ES-I3 (cell line): Measurements from ENCODE around the gene KPNB1.

Experiments used
- H3K36me3 ChIP-seq: 2 replicates; pipeline ENCODE4 v1.6.1; 2013; ENCODE audit warnings: mild to moderate bottlenecking, low read length, control low read depth, moderate library complexity; ENCODE audit not compliant: insufficient read depth
- H3K4me1 ChIP-seq: 2 replicates; pipeline ENCODE4 v1.6.1; 2013; ENCODE audit warnings: mild to moderate bottlenecking, control low read depth, low read length; ENCODE audit not compliant: insufficient read depth
- H3K9ac ChIP-seq: 2 replicates; pipeline ENCODE4 v1.6.1; 2013; ENCODE audit warnings: low read depth, mild to moderate bottlenecking, low read length, moderate library complexity
- H3K9me3 ChIP-seq: 2 replicates; pipeline ENCODE4 v1.6.1; 2013; ENCODE audit warnings: mild to moderate bottlenecking, low read length, moderate library complexity; ENCODE audit not compliant: control insufficient read depth, insufficient read depth

The KPNB1 gene

DNA sequence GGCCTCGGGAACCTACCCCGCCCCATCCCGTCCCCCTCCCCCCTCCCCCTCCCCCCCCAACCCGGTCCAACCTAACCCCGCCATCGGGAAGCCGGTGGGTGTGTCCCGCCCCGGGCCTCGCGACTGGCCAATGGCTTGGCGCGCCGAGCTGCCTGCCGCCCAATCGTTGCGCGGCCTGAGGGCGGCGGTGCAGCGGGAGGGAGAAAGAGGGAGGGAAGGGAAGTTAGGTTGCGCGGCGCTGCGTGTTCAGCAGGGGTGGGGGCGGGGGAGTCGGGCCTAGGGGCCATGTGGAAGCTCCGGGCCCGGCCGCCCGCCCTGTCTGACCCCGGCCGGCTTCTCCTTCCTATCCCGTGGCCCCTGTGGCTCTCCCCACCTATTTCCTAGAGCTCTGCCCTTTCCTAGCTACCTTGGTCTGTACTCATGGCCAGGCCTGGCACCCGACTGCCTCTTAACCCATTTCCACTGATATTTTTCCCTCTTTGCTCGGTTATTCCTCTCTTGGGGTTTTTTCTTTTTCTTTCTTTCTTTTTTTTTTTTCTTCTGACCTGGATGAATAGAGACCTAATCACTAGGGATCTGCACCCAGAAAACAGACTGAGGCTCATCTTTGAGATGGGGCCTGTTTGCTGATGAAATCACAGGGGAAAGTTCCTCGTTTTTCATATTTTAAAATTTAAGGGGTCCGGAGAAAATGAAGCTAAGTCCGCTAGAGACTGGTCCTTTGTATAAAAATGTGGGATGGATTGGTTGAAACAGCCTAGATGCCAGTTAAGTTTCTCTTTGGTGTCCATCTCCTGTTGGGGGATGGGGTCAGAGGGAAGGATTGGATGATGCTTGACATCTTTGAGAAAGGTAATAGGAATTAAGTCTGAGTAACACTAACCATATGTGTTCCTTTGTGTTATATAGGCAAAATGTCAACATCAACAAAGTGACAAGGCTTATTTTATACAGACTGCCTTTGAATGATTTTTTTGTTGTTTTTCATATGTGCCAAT lies 1.1 kb downstream of the KPNB1 start:
- peaks cover 43% of the 10 kb centered on the region for H3K36me3 ChIP-seq

DNA sequence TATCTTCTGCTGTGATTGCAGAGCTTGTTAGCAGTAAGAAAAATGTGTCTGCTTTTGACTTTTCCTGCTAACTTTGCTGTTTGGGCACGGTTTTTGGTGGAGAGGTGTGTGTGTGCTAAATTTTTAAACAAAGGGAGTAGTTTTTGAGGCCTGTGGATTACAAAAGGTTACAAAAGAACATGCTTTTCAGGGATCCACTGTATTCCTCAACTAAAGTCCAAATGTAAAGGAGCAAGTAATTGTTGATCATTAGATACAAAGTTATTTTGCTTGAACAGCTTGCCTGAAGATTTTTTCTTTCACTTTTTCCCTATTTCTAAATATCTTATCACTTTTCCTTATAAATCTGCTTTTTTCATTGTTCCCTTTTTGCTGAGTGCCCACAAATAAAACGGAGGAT lies 2.0 kb downstream of the KPNB1 start:
- H3K9me3 ChIP-seq = no peaks in the 10 kb centered on the region
- H3K36me3 ChIP-seq = peaks cover 52% of the 10 kb centered on the region
- no peak overlapping the region; the same call in 1 of the 2 replicates for H3K9ac ChIP-seq
- peaks cover 10% of the 10 kb centered on the region for H3K4me1 ChIP-seq

More for the DNA sequence above, 1.1 kb downstream of the KPNB1 start:
- Histone ChIP-seq H3K9ac (peak overlapping the region; percentile 80), H3K4me1 (peaks cover 10% of the 10 kb centered on the region), H3K9me3 (no peaks in the 10 kb centered on the region)

- Histone ChIP-seq H3K9ac (no peak overlapping the region), H3K36me3 (peaks cover 60% of the 10 kb centered on the region), H3K4me1 (peaks cover 10% of the 10 kb centered on the region), H3K9me3 (no peaks in the 10 kb centered on the region)
Measured at GRCh38 chr17:47652570-47652969, 2.9 kb downstream of the KPNB1 start.

GRCh38 chr17:47653442-47653841 lies 3.7 kb downstream of the KPNB1 start:
- Histone ChIP-seq H3K4me1 (peaks cover 10% of the 10 kb centered on the region), H3K9me3 (no peaks in the 10 kb centered on the region), H3K9ac (no peak overlapping the region), H3K36me3 (peaks cover 69% of the 10 kb centered on the region)

GRCh38 chr17:47654991-47655390 lies 5.3 kb downstream of the KPNB1 start:
- Histone ChIP-seq H3K9me3 (no peaks in the 10 kb centered on the region), H3K36me3 (peaks cover 76% of the 10 kb centered on the region), H3K4me1 (peaks cover 10% of the 10 kb centered on the region), H3K9ac (no peak overlapping the region)

- H3K36me3 ChIP-seq = peaks cover 73% of the 10 kb centered on the region
- H3K9me3 ChIP-seq = no peaks in the 10 kb centered on the region
- no peak overlapping the region for H3K9ac ChIP-seq
- H3K4me1 ChIP-seq = peaks cover 7% of the 10 kb centered on the region; the same call in 1 of the 2 replicates
Measured at GRCh38 chr17:47660064-47660492, 10.4 kb downstream of the KPNB1 start.

GRCh38 chr17:47663912-47664623 lies 14.3 kb downstream of the KPNB1 start:
- H3K9ac ChIP-seq = no peak overlapping the region
- peaks cover 10% of the 10 kb centered on the region; the same call in 1 of the 2 replicates for H3K4me1 ChIP-seq

GRCh38 chr17:47664624-47664941 lies 14.9 kb downstream of the KPNB1 start:
- Histone ChIP-seq H3K36me3 (peaks cover 68% of the 10 kb centered on the region), H3K4me1 (peaks cover 10% of the 10 kb centered on the region; the same call in 1 of the 2 replicates), H3K9me3 (no peaks in the 10 kb centered on the region), H3K9ac (no peak overlapping the region)

More at GRCh38 chr17:47663912-47664623, 14.3 kb downstream of the KPNB1 start:
- Histone ChIP-seq H3K36me3 (peaks cover 63% of the 10 kb centered on the region), H3K9me3 (no peaks in the 10 kb centered on the region)

- Histone ChIP-seq H3K9me3 (no peaks in the 10 kb centered on the region), H3K4me1 (peaks cover 10% of the 10 kb centered on the region; the same call in 1 of the 2 replicates), H3K36me3 (peaks cover 71% of the 10 kb centered on the region), H3K9ac (no peak overlapping the region)
Measured at GRCh38 chr17:47665655-47666054, 15.9 kb downstream of the KPNB1 start.

DNA sequence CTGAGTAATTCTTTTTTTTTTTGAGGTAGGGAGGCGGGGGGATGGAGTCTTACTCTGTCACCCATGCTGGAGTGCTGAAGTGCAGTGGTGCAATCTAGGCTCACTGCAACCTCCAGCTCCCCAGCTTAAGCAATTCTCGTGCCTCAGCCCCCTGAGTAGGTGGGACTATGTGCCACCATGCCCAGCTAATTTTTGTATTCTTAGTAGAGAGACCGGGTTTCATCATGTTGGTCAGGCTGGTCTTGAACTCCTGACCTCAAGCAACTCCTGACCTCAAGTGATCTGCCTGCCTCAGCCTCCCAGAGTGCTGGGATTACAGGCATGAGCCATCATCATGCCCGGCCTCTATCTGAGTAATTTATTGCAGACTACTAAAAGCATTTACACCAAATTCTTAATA lies 19.4 kb downstream of the KPNB1 start:
- Histone ChIP-seq H3K9ac (no peak overlapping the region), H3K4me1 (peaks cover 10% of the 10 kb centered on the region; the same call in 1 of the 2 replicates)

DNA sequence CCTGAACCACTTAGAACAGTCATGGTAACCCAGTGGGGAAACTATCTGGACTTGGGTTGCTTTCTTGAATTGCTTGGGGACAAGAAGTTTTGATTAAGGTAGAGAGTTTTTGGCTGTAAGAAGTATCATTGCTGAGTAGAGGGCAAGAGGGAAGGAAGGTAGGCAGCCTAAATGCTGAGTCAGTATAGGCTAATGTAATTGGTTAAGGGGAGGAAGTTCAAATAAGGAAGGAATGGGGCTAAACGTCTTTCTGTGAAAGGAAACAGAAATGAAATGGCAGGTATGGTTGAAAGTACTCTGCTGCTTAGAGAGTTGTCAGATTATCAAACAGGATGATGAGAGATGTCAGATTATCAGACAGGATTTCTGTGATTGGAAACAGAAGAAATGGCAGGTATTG lies 20.3 kb downstream of the KPNB1 start:
- Histone ChIP-seq H3K9me3 (no peaks in the 10 kb centered on the region), H3K4me1 (peaks cover 3% of the 10 kb centered on the region; the same call in 1 of the 2 replicates), H3K36me3 (peaks cover 79% of the 10 kb centered on the region), H3K9ac (no peak overlapping the region)

More for the DNA sequence above, 19.4 kb downstream of the KPNB1 start:
- H3K9me3 ChIP-seq = no peaks in the 10 kb centered on the region
- peaks cover 77% of the 10 kb centered on the region for H3K36me3 ChIP-seq

- H3K9me3 ChIP-seq = no peaks in the 10 kb centered on the region
- H3K4me1 ChIP-seq = no peaks in the 10 kb centered on the region
- H3K36me3 ChIP-seq = peaks cover 85% of the 10 kb centered on the region
- no peak overlapping the region for H3K9ac ChIP-seq
Measured at GRCh38 chr17:47674499-47674898, 24.8 kb downstream of the KPNB1 start.

DNA sequence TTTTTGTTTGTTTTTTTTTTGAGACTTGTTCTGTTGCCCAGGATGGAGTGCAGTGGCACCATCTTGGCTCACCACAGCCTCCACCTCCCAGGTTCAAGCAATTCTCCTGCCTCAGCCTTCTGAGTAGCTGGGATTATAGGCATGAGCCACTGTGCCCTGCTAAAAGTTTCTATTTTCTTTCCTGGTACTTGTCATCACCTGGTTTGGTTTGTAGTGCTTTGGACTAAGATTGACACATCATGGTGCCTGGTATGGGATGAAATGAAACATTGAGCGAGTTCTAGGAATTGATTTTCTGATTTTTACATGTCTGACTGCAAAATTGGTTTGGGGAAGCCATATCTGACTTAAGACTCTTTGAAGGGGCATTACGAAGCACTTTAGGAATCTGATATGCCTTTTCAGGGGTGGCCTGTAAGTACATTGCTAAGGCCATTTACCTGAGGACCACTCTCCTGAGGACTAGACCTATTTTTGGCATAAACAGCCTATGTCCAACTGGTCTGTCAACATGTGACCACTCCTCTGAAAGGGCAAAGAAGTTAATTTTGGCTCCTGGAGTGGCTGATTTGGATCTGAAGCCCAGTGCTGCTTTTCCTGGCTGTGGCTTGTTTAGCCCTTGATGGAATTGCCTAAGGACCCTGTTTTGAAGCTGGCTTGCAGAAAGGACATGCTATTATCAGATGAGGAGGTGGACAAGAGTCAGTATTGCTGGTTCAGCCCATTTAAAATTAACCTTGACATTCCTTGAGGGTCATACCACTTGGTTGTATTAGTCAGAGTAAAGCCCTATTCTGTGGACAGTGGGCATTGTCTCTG lies 25.9 kb downstream of the KPNB1 start:
- Histone ChIP-seq H3K36me3 (peaks cover 84% of the 10 kb centered on the region), H3K4me1 (no peaks in the 10 kb centered on the region), H3K9me3 (no peaks in the 10 kb centered on the region), H3K9ac (no peak overlapping the region)

- Histone ChIP-seq H3K9ac (no peak overlapping the region), H3K4me1 (no peaks in the 10 kb centered on the region), H3K9me3 (no peaks in the 10 kb centered on the region)
Measured at GRCh38 chr17:47676199-47676472, 26.4 kb downstream of the KPNB1 start.

More at GRCh38 chr17:47676199-47676472, 26.4 kb downstream of the KPNB1 start:
- H3K36me3 ChIP-seq = peaks cover 83% of the 10 kb centered on the region
